Activated naive CD4-positive, alpha-beta T cell treated with anti-CD3 and anti-CD28 coated beads, Interleukin-2, amount 50 U/mL, for 16 hours (primary cell): ENCODE measurements around the gene MRAP2.
"Not testable (repeated sequence)": the region's sequence is repeated elsewhere in the genome, so short reads cannot be mapped to it uniquely, and the experiment has no call there.

Experiments
- DNase-seq: peaks from one replicate; pipeline ENCODE4 v3.0.0-alpha.2; 2020

MRAP2 gene

GRCh38 chr6:84033523-84034451 is at the start of gene MRAP2:
MRAP2 (plus strand) TSS chr6:84033772; CDS start chr6:84055319, 21,547 bp downstream.
- DNase-seq: no peak

GRCh38 chr6:83984411-83984810 is 49.2 kb upstream of the MRAP2 start:
- DNase-seq: no peak

GRCh38 chr6:83985308-83985713 is 48.3 kb upstream of the MRAP2 start:
- no peak for DNase-seq

GRCh38 chr6:83985715-83986114 is 47.9 kb upstream of the MRAP2 start:
- DNase-seq: no peak

- no peak for DNase-seq
These were observed 35.5 kb upstream of the MRAP2 start for GRCh38 chr6:83998021-83998584.

- DNase-seq: no peak
These were observed 32.5 kb upstream of the MRAP2 start for GRCh38 chr6:84001119-84001518.

GRCh38 chr6:84002226-84002625 is 31.3 kb upstream of the MRAP2 start:
- no peak for DNase-seq

- no peak for DNase-seq
These were observed 30.4 kb upstream of the MRAP2 start for GRCh38 chr6:84003131-84003530.

GRCh38 chr6:84003654-84004053 is 29.9 kb upstream of the MRAP2 start:
- no peak for DNase-seq

GRCh38 chr6:84007871-84008270 is 25.7 kb upstream of the MRAP2 start:
- DNase-seq: no peak

GRCh38 chr6:84013354-84013753 is 20.2 kb upstream of the MRAP2 start:
- no peak for DNase-seq

- DNase-seq: no peak
These were observed 19.6 kb upstream of the MRAP2 start for GRCh38 chr6:84013931-84014330.

- DNase-seq: no peak
These were observed 17.5 kb upstream of the MRAP2 start for GRCh38 chr6:84016029-84016428.

- DNase-seq: no peak
These were observed 15.7 kb upstream of the MRAP2 start for GRCh38 chr6:84017709-84018452.

- no peak for DNase-seq
These were observed 15.0 kb upstream of the MRAP2 start for GRCh38 chr6:84018453-84019061.

- DNase-seq: no peak
These were observed 14.3 kb upstream of the MRAP2 start for GRCh38 chr6:84019141-84019841.

- DNase-seq: no peak
These were observed 13.7 kb upstream of the MRAP2 start for GRCh38 chr6:84019842-84020211.

GRCh38 chr6:84021625-84022024 is 11.9 kb upstream of the MRAP2 start:
- DNase-seq: no peak

- no peak for DNase-seq
These were observed 6.8 kb upstream of the MRAP2 start for GRCh38 chr6:84026721-84027164.

- no peak for DNase-seq
These were observed 6.0 kb upstream of the MRAP2 start for GRCh38 chr6:84027340-84028181.

GRCh38 chr6:84028350-84028749 is 5.2 kb upstream of the MRAP2 start:
- DNase-seq: no peak

GRCh38 chr6:84032000-84032399 is 1.6 kb upstream of the MRAP2 start:
- DNase-seq: not testable (repeated sequence)
